Stimulated activated CD4-positive, alpha-beta T cell treated with anti-CD3 and anti-CD28 coated beads, Interleukin-4, amount 100 ng/mL, for 48 hours (primary cell): ENCODE data around the gene ATXN1.
"Not testable (repeated sequence)": the region's sequence is repeated elsewhere in the genome, so short reads cannot be mapped to it uniquely, and the experiment has no call there.

Experiments used
- DNase-seq, 2 donors: peaks; one replicate each; pipeline ENCODE4 v3.0.0-alpha.2; 2020; ENCODE audit warnings: low read depth in 2 of 2

ATXN1 gene

DNA sequence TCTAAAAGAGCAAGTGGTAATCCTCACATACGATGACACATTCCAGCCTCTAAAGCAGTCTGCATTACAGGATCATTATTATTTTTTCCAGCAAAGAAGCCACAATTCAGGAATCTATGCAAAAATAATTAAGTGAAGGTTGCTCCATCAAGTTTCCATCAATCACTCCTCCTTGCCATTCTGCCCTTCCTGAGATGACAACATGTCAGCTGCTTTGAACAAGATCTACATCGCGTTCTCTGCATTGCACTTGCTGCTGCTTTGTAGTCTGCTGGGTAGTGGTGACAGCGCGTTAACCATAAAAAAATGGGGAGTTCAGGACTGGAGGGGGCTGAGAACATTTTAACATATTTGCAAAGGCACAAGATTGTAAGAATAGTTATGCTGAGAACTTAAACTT, 375.2 kb downstream of the ATXN1 start:
- no peak for DNase-seq

- DNase-seq, result no peak
Measured at GRCh38 chr6:16383607-16384206, 377.6 kb downstream of the ATXN1 start.

DNA sequence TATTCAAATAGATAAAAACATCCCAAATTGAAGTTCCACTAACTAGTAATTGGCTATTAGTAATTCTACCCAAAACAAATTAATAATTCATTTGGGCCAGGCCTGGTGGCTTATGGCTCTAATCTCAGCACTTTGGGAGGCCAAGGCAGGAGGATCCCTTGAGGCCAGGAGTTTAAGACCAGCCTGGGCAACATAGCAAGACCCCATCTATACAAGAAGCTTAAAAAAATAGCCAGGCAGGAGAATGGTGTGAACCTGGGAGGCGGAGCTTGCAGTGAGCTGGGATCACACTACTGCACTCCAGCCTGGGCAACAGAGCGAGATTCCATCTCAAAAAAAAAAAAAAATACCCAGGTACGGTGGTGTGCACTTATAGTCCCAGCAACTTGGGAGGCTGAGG, 379.3 kb downstream of the ATXN1 start:
- not testable (repeated sequence) for DNase-seq

GRCh38 chr6:16380220-16380809, 380.9 kb downstream of the ATXN1 start:
- no peak for DNase-seq

GRCh38 chr6:16378360-16378759, 382.9 kb downstream of the ATXN1 start:
- not testable (repeated sequence) for DNase-seq

DNA sequence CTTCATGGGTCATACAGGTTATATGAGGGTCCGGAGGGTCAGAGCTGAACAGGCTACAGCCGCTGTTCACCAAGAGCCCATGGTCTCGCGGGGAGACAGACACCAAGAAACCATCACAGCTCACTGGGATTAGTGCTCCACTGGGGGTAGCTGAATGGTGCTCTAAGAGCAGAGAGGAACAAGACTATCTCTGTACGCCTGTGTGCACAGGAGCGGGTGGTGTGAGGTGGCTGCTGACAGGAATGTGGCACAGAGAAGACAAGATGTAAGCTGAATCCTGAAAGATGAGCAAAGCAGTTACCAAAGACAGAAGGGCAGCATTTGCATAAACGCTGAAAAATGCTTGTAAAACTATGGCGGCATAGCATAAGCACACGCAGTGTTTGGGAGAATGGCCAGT, 383.8 kb downstream of the ATXN1 start:
- no peak for DNase-seq

DNA sequence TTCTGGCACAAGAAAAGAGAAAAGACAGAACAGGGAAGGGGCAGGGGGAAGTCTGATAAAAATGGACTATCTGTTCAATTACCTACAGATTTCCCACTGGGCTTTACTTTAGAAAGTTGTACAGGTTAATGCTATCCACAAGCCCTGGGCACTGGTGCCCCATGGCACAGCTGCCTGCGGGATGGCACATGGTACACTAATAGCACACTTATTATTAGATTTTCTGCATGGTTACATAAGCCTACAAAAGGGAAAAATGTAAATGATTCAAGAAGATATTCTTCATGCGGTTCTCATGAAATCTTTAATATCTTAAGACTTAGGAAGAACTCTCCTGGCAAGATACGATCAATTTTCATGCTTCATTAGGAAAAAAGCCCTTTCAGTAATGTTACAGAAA, 385.4 kb downstream of the ATXN1 start:
- no peak for DNase-seq

DNA sequence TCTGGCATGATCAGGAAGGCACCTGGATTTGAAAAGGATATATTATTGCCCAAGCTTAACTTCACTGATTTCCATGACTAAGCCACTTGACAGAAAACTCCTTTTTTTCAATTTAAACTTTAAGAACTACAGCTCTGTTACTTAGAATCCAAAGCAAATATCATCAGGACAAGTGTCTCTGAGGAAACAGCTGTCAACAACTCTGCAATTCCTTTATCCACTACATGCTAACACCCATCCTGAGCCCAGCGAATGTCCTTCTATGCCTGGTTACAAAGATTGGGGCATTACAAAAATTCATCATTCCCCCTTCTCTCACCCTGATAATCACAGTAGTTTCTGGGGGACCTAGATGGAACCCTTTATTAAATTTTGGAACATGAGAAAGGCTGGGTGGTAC, 386.1 kb downstream of the ATXN1 start:
- no peak for DNase-seq

GRCh38 chr6:16374461-16375200, 386.6 kb downstream of the ATXN1 start:
- no peak for DNase-seq

GRCh38 chr6:16374016-16374415, 387.2 kb downstream of the ATXN1 start:
- no peak for DNase-seq

GRCh38 chr6:16372029-16372776, 389.1 kb downstream of the ATXN1 start:
- no peak for DNase-seq

DNA sequence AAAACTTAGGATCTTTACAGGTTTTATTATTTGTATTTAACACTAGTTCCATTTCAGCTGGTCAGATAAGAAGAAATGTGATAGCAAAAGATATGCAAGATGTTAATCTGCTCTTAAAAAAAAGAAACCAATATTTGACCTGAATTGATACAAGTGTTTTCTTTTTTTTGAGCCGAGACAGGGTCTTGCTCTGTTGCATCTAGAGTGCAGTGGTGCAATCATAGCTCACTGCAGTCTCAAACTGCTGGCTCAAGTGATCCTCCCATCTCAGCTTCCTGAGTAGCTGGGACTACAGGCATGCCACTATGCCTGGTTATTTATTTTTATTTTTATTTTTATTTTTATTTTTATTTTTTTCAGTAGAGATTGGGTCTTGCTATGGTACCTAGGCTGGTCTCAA, 389.9 kb downstream of the ATXN1 start:
- no peak for DNase-seq

DNA sequence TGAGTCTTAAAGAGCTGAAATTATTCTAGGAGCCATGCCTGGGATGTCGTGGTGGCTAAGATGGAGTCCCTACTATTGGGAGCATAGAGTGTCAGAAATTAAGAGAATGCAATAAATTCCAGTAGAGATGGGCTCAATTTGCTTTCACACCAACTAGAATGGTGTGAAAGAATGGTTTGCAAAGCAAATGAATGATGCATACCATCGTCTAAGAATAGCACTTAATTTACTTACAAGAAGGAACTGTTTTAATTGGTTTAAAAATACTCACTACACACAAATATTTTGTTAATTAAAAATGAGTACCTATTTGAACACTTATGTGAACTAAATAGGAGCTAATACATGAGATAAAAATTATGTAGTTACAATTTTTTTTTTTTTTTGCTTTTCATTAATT, 390.3 kb downstream of the ATXN1 start:
- no peak for DNase-seq

DNA sequence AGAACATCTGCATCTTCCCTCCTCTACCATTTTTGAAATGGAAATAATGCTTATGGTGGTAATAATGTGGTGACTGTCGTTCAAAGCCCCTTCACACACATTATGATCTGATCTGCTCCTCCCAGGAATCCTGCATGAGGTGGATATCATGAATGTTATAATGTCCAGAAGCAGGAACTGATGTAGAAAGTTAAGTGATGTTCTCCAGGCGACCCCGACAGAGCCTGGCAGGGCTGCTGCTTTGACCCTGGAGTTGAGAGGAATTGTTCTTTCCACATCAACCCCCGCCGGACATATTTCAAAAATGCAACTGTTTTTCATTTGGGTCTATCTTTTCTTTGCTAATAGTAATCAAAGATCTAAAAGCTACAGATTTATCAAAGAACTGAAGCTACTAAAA, 391.3 kb downstream of the ATXN1 start:
- DNase-seq, result no peak

- DNase-seq, result no peak
Measured at GRCh38 chr6:16369140-16369745, 392.0 kb downstream of the ATXN1 start.

- no peak for DNase-seq
Measured at GRCh38 chr6:16367571-16367970, 393.7 kb downstream of the ATXN1 start.

- DNase-seq, result no peak
Measured at GRCh38 chr6:16363749-16364148, 397.5 kb downstream of the ATXN1 start.

- DNase-seq, result no peak
Measured at GRCh38 chr6:16362819-16363589, 398.3 kb downstream of the ATXN1 start.

DNA sequence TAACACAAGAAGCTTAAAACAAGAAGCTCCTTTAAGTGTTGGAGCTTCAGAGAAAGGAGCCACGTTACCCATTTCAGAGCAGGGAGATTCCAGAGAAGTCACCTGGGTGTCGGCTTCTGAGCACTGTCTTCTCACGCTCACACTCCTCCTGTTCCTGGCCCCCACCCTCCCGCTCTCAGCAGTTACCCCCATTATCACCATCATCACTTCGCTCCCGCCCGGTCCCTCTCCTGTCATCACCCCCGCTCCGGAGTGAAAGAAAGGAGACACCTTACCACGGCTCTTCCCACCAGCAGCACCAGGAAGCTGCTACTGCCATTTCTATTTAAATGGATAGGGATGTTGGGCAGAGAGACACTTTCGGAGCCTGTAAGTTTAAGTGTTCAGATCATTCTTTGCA, 399.0 kb downstream of the ATXN1 start:
- no peak for DNase-seq

DNA sequence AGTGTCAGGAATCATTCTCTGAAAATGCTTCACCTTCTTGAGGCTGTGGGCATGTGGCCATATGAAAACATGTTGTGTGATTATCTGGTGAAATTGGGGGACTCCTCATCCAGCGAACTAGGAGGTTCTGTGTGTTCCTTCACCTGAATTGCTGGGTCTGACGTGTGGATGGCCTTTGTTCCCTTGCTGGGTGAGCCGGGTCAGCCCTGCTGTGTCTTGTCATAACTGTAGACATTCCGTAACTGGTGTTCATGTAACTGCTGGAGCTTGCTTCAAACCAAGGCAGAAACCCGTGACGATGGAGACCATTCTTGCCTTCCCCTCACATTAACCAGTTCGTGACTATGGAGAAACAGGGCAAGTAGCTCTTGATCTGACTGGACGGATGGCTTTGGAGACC, 399.4 kb downstream of the ATXN1 start:
- DNase-seq, result no peak

GRCh38 chr6:16361121-16361520, 400.1 kb downstream of the ATXN1 start:
- no peak for DNase-seq
